GM19099 (cell line): ENCODE measurements around the gene PTPRF.

Experiments
- POLR2A ChIP-seq: IDR thresholded peaks from 3 replicates; pipeline ENCODE4 v1.6.1; 2011; ENCODE audit warnings: low read depth; ENCODE audit not compliant: insufficient read length; ENCODE audit errors: extremely low read depth

PTPRF gene

DNA sequence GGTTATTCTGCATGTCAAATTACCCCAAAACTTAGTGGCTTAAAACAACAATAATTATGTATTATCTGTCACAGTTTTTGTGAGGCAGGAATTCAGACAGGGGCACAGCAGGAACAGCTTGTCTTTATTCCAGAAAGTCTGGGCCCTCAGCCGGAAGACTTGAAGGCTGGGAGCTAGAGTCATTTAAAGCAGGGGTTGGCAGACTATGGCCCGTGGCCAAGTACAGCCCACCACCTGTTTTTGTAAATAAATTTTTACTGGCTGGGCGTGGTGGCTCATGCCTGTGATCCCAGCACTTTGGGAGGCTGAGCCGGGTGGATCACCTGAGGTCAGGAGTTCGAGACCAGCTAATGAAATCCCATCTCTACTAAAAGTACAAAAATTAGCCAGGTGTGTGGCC is 79.7 kb downstream of the PTPRF start:
- no peak for TF ChIP-seq POLR2A

GRCh38 chr1:43611950-43612349 is 81.3 kb downstream of the PTPRF start:
- TF ChIP-seq POLR2A: no peak

DNA sequence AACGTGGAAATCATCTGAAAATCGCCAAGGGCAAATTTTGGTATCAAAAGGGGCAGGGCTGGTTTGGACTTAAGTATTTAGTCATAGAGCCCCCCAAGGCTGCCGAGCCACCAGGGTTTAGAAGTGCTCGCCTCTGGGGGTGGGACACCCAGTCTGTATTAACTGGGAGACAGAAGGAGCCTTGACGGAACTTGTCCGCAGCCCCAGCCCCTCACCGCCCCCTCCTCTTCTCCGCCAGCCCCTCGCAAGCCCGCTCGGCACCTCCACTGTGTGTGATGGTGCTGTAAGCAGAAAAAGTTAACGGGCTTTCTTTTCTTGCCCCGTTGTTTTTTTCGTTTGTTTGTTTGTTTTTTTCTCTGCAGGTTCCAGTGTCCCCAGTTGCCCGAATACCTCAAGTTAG is 81.7 kb downstream of the PTPRF start:
- TF ChIP-seq POLR2A: no peak

DNA sequence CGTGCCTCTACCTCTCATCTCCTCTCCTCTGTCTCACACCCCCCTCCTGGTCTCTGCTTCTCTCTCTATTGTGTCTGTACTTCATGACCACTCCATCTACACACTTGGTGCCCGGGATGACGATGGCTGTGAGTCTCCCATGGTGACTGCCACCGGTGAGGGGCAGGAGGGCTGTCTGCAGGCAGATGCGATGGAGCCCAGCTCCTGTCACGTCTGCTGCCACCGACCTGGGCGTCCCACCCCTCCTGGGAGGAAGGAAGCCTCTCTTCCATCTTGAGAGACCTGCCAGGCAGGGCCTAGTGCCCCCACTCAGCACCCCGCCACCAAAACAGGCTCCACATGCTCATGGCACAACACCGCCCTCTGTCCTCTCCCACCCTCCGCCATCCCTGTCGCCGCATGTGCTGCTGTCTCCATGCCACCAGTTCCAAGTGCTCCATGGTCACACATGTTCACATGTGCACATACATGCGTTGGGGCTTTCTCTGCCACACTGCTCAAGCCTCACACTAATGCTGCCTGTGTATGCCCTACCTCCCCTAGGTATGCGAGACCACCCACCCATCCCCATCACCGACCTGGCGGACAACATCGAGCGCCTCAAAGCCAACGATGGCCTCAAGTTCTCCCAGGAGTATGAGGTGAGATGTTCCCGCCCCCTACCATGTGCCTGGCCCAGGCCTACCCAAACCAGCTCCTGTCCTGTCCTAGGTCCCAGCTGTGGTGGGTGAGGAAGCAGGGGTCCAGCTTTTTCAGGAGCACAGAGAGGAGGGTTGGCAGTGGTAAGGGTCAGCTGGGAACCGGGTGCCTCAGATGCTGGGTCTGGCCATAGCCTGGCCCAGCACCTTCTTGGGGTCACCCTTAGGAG is 82.6 kb downstream of the PTPRF start:
- no peak for TF ChIP-seq POLR2A

DNA sequence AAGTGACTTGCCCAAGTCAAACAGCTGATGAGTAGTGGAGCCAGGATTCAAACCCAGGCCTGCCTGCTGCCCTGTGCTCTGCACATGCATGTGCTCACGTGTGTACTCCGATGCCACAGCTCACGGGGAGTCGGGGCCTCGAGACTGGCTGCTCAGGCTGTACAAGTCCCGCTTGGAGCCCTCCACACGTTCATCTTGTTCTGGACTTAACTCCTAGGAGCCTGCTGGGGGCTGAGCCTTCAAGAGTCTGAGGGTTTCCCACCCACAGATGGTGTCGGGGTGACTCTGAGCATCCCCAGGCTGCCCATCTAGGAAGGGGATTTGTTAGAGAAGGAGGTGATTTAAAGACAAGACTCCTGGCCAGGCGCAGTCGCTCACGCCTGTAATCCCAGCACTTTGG is 83.5 kb downstream of the PTPRF start:
- TF ChIP-seq POLR2A: no peak

DNA sequence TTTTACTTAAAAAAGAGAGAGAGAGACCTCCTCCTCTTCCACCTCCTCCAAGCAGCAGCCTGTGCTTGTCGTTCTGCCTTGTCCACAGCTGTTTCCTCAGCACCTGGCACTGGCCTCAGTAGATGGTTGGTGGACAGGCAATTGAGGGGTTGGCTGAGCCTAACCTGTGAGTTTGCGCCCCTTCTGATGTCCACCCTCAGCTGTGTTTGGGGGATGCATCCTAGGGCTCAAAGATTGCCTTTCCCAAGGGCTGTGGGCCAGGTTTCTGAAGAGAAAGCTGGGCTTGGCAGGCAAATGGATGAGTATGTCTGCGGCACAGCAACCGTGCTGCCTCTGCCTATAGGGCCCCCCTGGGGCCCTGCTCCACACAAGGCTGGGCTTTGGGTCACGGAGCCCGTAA is 84.2 kb downstream of the PTPRF start:
- no peak for TF ChIP-seq POLR2A

DNA sequence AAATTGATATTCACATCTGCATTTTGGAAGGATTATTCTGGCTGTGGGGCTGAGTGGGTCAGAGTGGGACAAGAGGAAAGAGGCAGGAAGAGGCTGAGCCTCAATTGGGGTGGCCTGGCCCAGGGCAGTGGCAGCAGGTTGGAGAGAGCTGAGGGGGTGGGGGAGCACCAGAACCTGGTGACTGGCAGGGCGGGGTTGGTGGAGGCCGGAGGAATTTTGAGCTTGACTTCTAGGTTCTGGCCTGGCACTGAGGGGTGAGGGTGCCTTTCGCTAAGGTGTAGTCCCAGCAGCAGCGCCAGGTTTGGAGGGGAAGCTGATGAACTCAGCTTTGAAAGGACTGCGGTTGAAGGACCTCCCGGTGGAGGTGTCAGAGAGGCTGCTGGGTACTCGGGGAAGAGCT is 85.7 kb downstream of the PTPRF start:
- no peak for TF ChIP-seq POLR2A

DNA sequence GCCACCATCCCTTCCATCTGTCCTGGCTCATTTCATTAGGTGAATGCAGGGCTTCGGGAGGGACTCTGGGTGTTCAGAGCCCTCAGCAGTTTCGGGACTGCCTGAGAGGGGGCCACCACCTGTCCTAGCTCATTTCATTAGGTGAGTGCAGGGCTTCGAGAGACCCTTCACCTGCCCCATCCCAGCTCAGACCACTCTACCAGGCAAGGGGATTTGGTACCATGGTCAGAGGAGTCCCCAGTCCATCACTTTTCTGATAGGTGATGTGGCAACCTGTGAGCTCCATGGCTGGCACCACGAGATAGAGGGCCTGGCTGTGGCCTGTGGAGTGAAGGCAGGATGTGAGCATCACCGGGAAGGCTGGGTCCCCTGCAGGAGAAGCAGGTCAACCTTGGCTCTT is 86.3 kb downstream of the PTPRF start:
- TF ChIP-seq POLR2A: no peak

GRCh38 chr1:43617668-43618067 is 87.0 kb downstream of the PTPRF start:
- no peak for TF ChIP-seq POLR2A

GRCh38 chr1:43618521-43619313 is 88.0 kb downstream of the PTPRF start:
- TF ChIP-seq POLR2A: no peak

DNA sequence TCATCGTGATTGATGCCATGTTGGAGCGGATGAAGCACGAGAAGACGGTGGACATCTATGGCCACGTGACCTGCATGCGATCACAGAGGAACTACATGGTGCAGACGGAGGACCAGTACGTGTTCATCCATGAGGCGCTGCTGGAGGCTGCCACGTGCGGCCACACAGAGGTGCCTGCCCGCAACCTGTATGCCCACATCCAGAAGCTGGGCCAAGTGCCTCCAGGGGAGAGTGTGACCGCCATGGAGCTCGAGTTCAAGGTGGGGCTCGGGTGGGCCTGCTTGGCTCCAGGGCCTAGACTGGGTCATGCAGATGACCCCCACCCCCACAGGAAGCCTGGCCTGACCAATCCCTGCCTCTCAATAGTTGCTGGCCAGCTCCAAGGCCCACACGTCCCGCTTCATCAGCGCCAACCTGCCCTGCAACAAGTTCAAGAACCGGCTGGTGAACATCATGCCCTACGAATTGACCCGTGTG is 88.7 kb downstream of the PTPRF start:
- TF ChIP-seq POLR2A: no peak

- TF ChIP-seq POLR2A: no peak
These were observed 89.6 kb downstream of the PTPRF start for GRCh38 chr1:43619996-43620920.

DNA sequence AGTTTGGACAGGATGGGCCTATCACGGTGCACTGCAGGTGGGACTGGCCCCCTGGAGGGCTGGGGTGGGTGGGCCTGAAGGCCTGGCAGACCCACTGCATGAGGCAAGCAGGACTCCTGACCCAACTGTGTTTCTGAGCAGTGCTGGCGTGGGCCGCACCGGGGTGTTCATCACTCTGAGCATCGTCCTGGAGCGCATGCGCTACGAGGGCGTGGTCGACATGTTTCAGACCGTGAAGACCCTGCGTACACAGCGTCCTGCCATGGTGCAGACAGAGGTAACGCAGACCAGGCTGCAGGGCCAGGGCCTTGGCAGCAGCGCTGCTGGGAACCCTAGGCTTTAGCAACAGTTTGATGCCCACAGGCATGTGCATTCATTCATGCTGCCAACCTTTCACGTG is 90.3 kb downstream of the PTPRF start:
- no peak for TF ChIP-seq POLR2A

DNA sequence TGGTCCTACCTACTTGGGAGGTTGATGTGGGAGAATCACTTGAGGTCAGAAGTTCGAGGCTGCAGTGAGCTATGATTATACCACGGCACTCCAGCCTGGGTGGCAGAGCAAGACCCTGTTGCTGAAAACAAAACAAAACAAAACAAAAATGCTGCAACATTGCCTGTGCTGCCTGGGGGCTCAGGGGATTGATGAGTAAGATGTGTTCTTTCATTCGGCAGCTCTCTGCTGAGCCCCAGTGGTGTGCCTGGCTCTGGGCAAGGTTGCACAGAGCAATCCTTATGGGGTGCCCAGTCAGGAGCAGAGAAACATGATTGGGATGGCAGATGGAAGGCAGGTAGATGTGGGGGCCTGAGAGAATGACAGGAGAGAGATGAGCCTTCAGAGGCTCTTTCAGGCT is 90.7 kb downstream of the PTPRF start:
- TF ChIP-seq POLR2A: no peak

- TF ChIP-seq POLR2A: no peak
These were observed 91.2 kb downstream of the PTPRF start for GRCh38 chr1:43621861-43622260.
